Ureter (tissue), 1 donor: ENCODE data around the gene ALG6. TPM values are rescaled to one million over a fixed set of nuclear protein-coding genes. Genes with fewer than 3 reads are reported as not detected.
"Not testable (repeated sequence)": the region's sequence is repeated elsewhere in the genome, so short reads cannot be mapped to it uniquely, and the experiment has no call there.

ENCODE experiments used
- DNase-seq: peaks from one replicate; pipeline ENCODE4 v3.0.0-alpha.2; 2020; ENCODE audit warnings: low spot score
- total RNA-seq: library from RNA; stranded (reverse); gene quantifications from one replicate; pipeline ENCODE4 v1.2.4, GENCODE V29; 2023
- donor health status: DM: yes; HTN: yes; CAD: no.

The ALG6 gene
- total RNA-seq, 1 donor from 2014 or later: 14.4 TPM

GRCh38 chr1:63413394-63413793, 46.0 kb downstream of the ALG6 start:
- DNase-seq: no peak

DNA sequence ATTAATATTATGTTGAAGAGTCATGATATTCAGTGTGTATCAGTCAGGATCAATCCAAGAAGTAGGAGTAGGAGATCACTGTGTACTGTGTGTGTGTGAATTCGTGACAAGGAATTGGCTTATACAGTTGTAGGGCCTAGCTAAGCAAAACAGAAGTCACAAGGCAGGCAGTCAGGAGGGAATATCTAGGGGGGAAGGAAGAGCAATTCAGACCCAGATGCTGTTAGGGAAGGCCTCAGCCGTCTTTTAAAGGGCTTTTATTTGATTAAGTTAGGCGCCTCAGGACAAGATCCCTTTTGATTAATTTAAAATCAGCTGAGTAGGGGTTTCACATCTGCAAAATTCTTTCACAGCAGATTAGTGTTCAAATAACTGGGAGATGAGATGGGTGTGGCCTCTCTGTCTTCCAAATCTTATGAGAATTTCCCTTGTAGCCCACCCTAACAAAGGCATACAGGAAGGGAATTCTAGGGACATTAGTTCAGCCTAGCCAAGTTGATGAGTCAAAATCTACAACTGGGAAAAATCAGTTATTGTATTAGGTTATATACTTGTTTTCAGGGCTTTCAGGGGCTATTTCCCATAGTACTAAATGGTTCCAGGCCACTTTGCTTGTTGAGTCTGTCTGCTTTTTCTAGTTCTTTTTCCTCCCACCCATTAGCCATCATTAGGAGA, 47.4 kb downstream of the ALG6 start:
- no peak for DNase-seq

DNA sequence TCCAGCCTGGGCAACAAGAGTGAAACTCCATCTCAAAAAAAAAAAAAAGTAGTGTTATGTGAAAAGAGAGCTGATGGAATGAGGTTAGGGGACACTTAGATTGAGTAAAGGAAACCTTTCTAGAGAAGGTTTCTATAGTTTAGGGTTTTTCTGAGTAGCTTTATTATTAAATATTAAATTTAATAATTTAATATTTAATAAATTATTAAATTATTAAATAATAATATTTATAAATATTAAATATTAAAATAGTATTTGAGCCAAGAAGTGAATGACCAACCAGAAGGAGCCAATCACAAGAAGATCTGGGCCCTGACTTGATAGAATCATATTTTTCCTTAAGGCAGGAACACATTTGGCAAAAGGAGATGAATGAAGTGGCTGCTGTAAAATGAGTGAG, 50.7 kb downstream of the ALG6 start:
- no peak for DNase-seq

DNA sequence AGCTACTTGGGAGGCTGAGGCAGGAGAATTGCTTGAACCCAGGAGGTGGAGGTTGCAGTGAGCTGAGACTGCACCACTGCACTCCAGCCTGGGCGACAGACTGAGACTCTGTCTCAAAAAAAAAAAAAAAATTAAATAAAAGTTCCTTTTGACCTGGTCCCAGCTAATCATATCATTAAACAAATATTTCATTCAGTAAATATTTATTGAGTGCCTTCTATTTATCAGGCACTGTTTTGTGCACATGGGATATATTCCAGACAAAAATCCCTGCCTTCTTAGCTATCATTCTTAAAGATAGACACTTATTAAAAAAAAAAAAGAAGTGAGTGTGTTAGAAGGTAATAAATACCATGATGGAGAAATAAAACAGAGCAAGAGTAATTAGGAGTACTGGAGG, 53.3 kb downstream of the ALG6 start:
- not testable (repeated sequence) for DNase-seq

GRCh38 chr1:63423649-63424048, 56.2 kb downstream of the ALG6 start:
- no peak for DNase-seq

- DNase-seq: no peak
Observed at GRCh38 chr1:63428815-63429214, 61.4 kb downstream of the ALG6 start.

- DNase-seq: no peak
Observed at GRCh38 chr1:63429281-63429680, 61.9 kb downstream of the ALG6 start.

GRCh38 chr1:63435161-63435560, 67.7 kb downstream of the ALG6 start:
- DNase-seq: no peak

DNA sequence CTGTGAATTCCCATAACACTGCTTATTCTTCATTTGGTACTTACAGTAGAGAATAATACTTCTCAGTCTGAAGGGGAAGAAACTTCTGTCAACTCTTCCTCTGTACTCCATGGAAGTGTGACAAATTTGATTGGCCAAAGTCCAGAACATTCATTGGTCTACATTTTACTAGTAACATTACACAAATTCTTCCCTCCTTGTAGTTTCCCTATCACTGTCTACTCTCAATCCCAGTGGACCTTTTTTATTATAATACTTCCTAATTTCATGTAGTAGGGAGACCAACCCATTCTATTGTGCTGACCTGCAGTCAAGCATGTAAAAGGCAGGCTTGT, 74.7 kb downstream of the ALG6 start:
- DNase-seq: no peak

DNA sequence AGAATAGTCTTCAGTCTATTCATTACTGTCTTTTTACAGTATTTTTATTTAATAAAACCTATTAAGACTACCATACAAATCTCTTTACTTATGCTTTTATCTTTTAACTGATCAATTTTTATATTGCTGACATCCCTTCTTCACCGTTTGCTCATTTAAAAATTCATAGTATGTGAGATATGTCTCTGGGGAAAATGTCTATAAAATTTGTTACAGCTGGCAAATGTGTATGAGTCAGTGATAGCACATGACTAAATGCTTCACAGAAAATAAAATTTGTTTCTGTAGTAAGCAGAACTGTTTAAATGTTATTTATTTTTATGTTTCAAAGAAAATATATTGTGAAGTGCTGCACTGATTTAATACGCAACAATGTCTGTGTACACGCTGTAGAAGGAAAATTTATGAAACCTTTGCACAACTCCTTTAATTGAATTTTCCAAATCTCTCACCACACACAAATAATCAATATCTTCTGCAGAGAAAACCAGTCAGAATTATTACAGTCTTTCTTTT, 81.4 kb downstream of the ALG6 start:
- DNase-seq: no peak

GRCh38 chr1:63450416-63450815, 83.0 kb downstream of the ALG6 start:
- no peak for DNase-seq

GRCh38 chr1:63453232-63453631, 85.8 kb downstream of the ALG6 start:
- no peak for DNase-seq

GRCh38 chr1:63454269-63454668, 86.8 kb downstream of the ALG6 start:
- DNase-seq: no peak

DNA sequence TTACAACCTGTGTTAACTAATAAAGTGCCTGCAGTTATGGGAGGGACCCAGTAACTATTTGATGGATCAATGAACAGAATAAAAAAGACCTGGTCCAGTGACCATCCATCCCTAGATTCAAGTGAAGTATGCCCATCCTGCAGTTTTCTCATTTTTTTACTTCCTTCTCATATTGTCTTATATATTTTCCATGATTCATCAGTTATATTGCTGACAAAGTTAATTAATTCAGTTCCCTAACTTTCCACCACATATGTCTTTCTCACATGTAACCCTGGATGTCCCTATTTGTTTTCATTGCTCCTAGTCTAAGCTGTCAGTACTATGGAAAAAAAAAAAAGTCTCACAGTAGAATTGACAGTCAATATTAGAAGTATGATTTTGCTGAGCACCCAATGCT, 91.3 kb downstream of the ALG6 start:
- DNase-seq: no peak

DNA sequence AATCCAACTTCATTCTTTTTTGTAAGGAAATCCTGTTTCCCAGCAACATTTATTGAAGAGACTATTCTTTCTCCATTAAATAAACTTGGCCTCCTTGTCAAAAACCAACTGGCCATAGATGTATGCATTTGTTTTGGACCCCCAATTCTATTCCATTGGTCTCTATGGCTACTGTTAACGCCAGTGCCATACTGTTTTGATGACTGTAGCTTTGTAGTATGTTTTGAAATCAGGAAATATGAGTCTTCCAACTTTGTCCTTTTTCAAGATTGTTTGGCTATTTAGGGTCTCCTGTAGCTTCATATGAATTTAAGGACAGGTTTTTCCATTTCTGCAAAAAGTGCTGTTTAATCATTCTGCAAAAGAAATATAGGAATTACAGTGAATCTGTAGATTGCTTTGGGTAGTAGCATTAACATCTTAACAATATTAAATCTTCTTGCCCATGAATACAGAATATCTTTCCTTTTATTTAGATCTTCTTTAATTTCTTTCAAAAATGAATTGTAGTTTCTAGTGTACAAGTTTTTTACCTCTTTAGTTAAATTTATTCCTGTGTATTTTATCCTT, 94.3 kb downstream of the ALG6 start:
- DNase-seq: no peak

- DNase-seq: no peak
Observed at GRCh38 chr1:63463248-63463647, 95.8 kb downstream of the ALG6 start.

DNA sequence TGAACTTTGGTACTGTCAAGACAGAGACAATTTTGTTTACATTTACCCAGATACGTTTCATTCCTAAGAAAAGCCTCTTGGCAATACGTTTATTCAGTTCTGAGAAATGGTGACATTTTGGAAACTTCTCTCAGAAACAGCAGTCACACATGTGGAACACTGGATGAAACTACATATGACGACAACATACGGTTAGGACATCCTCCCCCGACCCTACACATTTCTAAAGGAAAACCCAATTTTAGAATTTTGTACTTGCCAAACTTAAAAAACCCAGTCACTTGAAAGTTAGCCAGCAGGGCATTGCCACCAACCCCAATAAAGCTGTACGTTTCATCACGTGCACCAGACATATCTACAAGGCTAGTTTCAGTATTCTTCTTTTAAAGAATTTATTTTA, 98.8 kb downstream of the ALG6 start:
- DNase-seq: no peak

- DNase-seq: no peak
Observed at GRCh38 chr1:63466759-63467158, 99.3 kb downstream of the ALG6 start.

- DNase-seq: not testable (repeated sequence)
Observed at GRCh38 chr1:63468683-63469082, 101.3 kb downstream of the ALG6 start.

GRCh38 chr1:63475761-63476160, 108.3 kb downstream of the ALG6 start:
- no peak for DNase-seq

- DNase-seq: no peak
Observed at GRCh38 chr1:63480057-63480456, 112.6 kb downstream of the ALG6 start.

DNA sequence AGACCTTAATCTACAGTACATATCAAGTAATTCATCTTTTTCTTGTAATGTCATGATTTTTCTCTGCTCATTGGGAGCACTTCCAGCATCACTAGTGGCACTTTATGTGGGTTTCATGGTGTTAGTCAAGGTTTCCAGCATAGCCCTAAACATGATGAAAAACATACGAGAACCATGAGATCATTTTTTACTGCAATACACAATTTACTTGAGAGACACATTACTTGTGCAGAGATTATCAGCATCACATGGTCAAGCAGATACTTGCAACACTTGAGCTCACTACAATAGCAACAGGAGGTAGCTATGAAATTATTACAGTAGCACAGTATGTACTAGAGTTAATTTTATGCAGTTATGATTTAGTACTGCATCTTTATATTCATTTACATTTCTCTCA, 119.2 kb downstream of the ALG6 start:
- DNase-seq: no peak

- no peak for DNase-seq
Observed at GRCh38 chr1:63487336-63488065, 120.1 kb downstream of the ALG6 start.
